SU-DHL-6 (cell line): ENCODE results near the gene DPP9.
A peak's percentile ranks its signal among the peaks of the same experiment; 100 is the strongest.

Source experiments
- H2AFZ ChIP-seq: fragments of 200-600 bp; sonication (generic); 2 replicates; pipeline ENCODE4 v1.6.1; 2014; ENCODE audit warnings: low read depth, mild to moderate bottlenecking, moderate library complexity, mixed read lengths, antibody characterized with exemption, low read length; ENCODE audit not compliant: severe bottlenecking
- H3F3A ChIP-seq: fragments of 200-600 bp; shearing (Covaris generic); 2 replicates; pipeline ENCODE4 v1.6.0; 2016; ENCODE audit warnings: antibody characterized with exemption, mild to moderate bottlenecking; ENCODE audit not compliant: insufficient read depth
- H3K27ac ChIP-seq: fragments of 200-600 bp; sonication (generic); 2 replicates; pipeline ENCODE4 v1.5.1; 2016; ENCODE audit warnings: low read depth, mild to moderate bottlenecking, low read length, moderate library complexity, mixed read lengths
- H3K27me3 ChIP-seq: fragments of 200-600 bp; sonication (generic), shearing (Covaris generic); 2 replicates; pipeline ENCODE4 v1.6.0; 2014; ENCODE audit warnings: mild to moderate bottlenecking, low read length
- H3K36me3 ChIP-seq: fragments of 200-600 bp; sonication (generic); 2 replicates; pipeline ENCODE4 v1.6.1; 2014; ENCODE audit warnings: mild to moderate bottlenecking, low read length, mixed read lengths
- H3K4me2 ChIP-seq: fragments of 300-600, 200-600 bp; shearing (Covaris generic), sonication (generic); 2 replicates; pipeline ENCODE4 v1.6.0; 2014; ENCODE audit warnings: low read length, low read depth, mild to moderate bottlenecking; ENCODE audit not compliant: poor library complexity, severe bottlenecking
- H3K4me3 ChIP-seq: fragments of 200-600 bp; sonication (generic); 2 replicates; pipeline ENCODE4 v1.5.1; 2014; ENCODE audit warnings: antibody characterized with exemption, low read length, mild to moderate bottlenecking, mixed read lengths; ENCODE audit not compliant: insufficient read depth, poor library complexity, severe bottlenecking
- H3K79me2 ChIP-seq: fragments of 200-600 bp; sonication (generic); 2 replicates; pipeline ENCODE4 v1.6.1; 2014; ENCODE audit warnings: mild to moderate bottlenecking, low read length, moderate library complexity; ENCODE audit not compliant: insufficient read depth
- H3K9ac ChIP-seq: fragments of 200-600 bp; sonication (generic); 2 replicates; pipeline ENCODE4 v1.7.0; 2014; ENCODE audit warnings: mild to moderate bottlenecking, low read length
- H3K9me2 ChIP-seq: fragments of 200-600 bp; sonication (generic); replicated peaks from 2 replicates; pipeline ENCODE4 v1.6.1; 2014; ENCODE audit warnings: low read length; ENCODE audit not compliant: insufficient read depth
- H3K9me3 ChIP-seq: fragments of 200-600 bp; sonication (generic); 2 replicates; pipeline ENCODE4 v1.6.1; 2014; ENCODE audit warnings: low read length, mixed read lengths; ENCODE audit not compliant: insufficient read depth
- H4K20me1 ChIP-seq: fragments of 200-600 bp; sonication (generic); 2 replicates; pipeline ENCODE4 v1.6.1; 2014; ENCODE audit warnings: low read depth, mild to moderate bottlenecking, antibody characterized with exemption, low read length, moderate library complexity, mixed read lengths
- CTCF ChIP-seq: fragments of 200-600 bp; sonication (generic); IDR thresholded peaks from one replicate; pipeline ENCODE4 v1.5.1; 2017; ENCODE audit warnings: antibody characterized with exemption, mild to moderate bottlenecking, low read length, moderate library complexity; ENCODE audit not compliant: insufficient read depth, poor library complexity, severe bottlenecking
- EZH2phosphoT487 ChIP-seq: fragments of 200-600 bp; sonication (generic), shearing (Covaris generic); conservative IDR thresholded peaks from 2 replicates; pipeline ENCODE4 v1.6.1; 2018; ENCODE audit warnings: mild to moderate bottlenecking, antibody characterized with exemption, low read length, moderate library complexity, mixed read lengths

DPP9 gene

DNA sequence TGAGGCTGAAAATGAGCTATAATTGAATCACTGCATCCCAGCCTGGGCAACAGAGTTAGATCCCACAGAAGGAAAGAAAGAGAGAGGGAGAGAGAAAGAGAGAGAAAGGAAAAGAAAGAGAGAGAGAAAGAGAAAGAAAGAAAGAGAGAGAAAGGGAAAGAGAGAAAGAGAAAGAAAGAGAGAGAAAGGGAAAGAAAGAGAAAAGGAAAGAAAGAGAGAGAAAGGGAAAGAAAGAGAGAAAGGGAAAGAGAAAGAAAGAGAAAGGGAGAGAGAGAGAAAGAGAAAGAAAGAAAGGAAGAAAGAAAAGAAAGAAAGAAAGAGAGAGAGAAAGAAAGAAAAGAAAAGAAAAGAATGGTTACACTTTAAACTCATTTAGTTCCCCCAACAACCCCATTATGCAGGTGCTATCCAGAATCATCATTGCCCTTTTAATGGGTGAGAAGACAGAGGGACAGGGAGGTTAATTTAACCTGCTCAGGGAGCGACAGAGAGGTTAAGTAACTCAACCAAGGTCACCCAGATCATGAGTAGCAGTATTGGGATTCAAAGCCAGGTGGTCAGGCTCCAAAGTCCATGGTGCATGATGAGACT, 10.2 kb upstream of the DPP9 start:
- Histone ChIP-seq H3K9ac (no peak overlapping the region), H3K4me2 (no peak overlapping the region), H2AFZ (no peak overlapping the region), H3K79me2 (no peaks in the 10 kb centered on the region), H3F3A (no peaks in the 10 kb centered on the region), H3K9me3 (no peaks in the 10 kb centered on the region), H3K4me3 (no peak overlapping the region), H4K20me1 (no peaks in the 10 kb centered on the region), H3K27me3 (no peaks in the 10 kb centered on the region), H3K27ac (no peak overlapping the region), H3K9me2 (no peaks in the 10 kb centered on the region), H3K36me3 (no peaks in the 10 kb centered on the region)
- no peak for TF ChIP-seq CTCF
- TF ChIP-seq EZH2phosphoT487, result no peak

DNA sequence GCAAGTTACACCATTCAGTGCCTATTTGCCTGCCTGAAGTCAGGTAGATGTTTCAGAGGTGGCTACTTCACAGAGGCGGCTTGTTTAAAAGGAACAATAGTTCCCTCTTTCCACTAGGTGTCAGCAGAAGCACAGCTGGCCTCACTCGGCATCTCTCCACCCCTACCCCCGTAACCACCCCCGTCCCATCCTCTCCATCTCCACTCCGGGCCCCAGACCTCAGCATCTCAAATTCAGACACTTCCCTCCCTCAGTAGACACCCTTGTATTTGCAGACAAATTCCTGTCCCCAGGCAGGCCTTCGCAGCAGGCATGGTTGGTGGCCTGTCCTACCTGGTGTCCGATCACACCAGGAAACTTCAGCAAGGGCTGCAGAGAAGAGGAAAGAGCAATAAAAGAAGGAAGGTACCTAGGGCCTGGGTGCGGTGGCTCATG, 9.1 kb upstream of the DPP9 start:
- Histone ChIP-seq H3K36me3 (no peaks in the 10 kb centered on the region), H3K79me2 (no peaks in the 10 kb centered on the region), H3K9me3 (no peaks in the 10 kb centered on the region), H3K9me2 (no peaks in the 10 kb centered on the region), H3F3A (no peaks in the 10 kb centered on the region), H3K4me2 (peak overlapping the region; percentile 18), H3K27ac (no peak overlapping the region), H4K20me1 (no peaks in the 10 kb centered on the region), H3K27me3 (no peaks in the 10 kb centered on the region), H3K9ac (no peak overlapping the region), H3K4me3 (no peak overlapping the region), H2AFZ (peak overlapping the region; percentile 43)
- TF ChIP-seq CTCF, result peak; percentile 55
- no peak for TF ChIP-seq EZH2phosphoT487

DNA sequence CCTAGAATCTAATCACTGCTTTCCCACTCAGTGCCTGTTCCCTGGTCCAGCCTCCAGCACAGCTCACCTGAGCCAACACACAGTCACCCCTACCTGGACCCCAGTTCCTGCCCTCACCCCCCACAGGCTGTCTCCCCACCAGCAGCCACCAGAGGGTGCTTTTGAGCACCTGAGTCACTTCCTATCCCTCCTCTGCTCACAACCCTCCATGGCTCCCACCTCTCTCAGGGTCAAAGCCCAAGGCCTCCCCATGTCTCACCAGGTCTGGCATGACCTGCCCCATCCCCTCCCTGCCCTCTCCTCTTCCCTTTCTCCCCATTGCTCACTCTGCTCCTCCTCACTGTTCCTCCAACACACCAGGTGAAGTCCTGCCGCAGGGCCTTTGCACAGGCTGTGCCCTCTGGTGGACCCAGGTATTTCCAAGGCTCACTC, 7.1 kb upstream of the DPP9 start:
- H3K36me3 ChIP-seq, result no peaks in the 10 kb centered on the region
- no peaks in the 10 kb centered on the region for H3F3A ChIP-seq
- H3K27ac ChIP-seq, result no peak overlapping the region
- H3K4me2 ChIP-seq, result no peak overlapping the region
- H3K79me2 ChIP-seq, result no peaks in the 10 kb centered on the region
- H2AFZ ChIP-seq, result no peak overlapping the region
- no peaks in the 10 kb centered on the region for H3K9me3 ChIP-seq
- H3K9ac ChIP-seq, result no peak overlapping the region
- TF ChIP-seq CTCF, result peak; percentile 35
- no peak for TF ChIP-seq EZH2phosphoT487
- no peaks in the 10 kb centered on the region for H3K27me3 ChIP-seq
- H3K9me2 ChIP-seq, result no peaks in the 10 kb centered on the region
- H4K20me1 ChIP-seq, result no peaks in the 10 kb centered on the region
- H3K4me3 ChIP-seq, result no peak overlapping the region
